Astrocyte of the spinal cord (primary cell): ENCODE measurements around the gene CADM1.

ENCODE experiments used
- DNase-seq: peaks from one replicate; pipeline ENCODE4 v3.0.0; 2011; ENCODE audit warnings: low read depth, low spot score
- H3K4me3 ChIP-seq: 2 replicates; pipeline ENCODE4 v1.5.1; 2011; ENCODE audit warnings: low read depth, mild to moderate bottlenecking, low read length, moderate library complexity
- CTCF ChIP-seq: IDR thresholded peaks from 2 replicates; pipeline ENCODE4 v1.5.1; 2012; ENCODE audit warnings: low read depth, mild to moderate bottlenecking, low read length, inconsistent platforms
- in situ Hi-C: cut with HindIII; loops from 2 replicates; pipeline ENCODE4 v1.10.0; 2017; ENCODE audit warnings: low sequenced_read_pairs

The CADM1 gene

GRCh38 chr11:115425816-115426215, 78.4 kb downstream of the CADM1 start:
- TF ChIP-seq CTCF = no peak
- no peak for DNase-seq
- in situ Hi-C loops = no loop called here
- H3K4me3 ChIP-seq = no peak overlapping the region

GRCh38 chr11:115425250-115425649, 79.0 kb downstream of the CADM1 start:
- no peak for TF ChIP-seq CTCF
- H3K4me3 ChIP-seq = no peak overlapping the region
- DNase-seq = no peak
- in situ Hi-C loops = no loop called here

- TF ChIP-seq CTCF = no peak
- no peak for DNase-seq
- in situ Hi-C loops = no loop called here
- no peak overlapping the region for H3K4me3 ChIP-seq
These were observed 80.3 kb downstream of the CADM1 start for GRCh38 chr11:115423728-115424459.

GRCh38 chr11:115421992-115422689, 82.1 kb downstream of the CADM1 start:
- TF ChIP-seq CTCF = no peak
- in situ Hi-C loops = no loop called here
- H3K4me3 ChIP-seq = no peak overlapping the region
- no peak for DNase-seq

- no peak for TF ChIP-seq CTCF
- DNase-seq = no peak
- H3K4me3 ChIP-seq = no peak overlapping the region
- in situ Hi-C loops = no loop called here
These were observed 82.7 kb downstream of the CADM1 start for GRCh38 chr11:115421352-115421991.

- TF ChIP-seq CTCF = no peak
- in situ Hi-C loops = no loop called here
- no peak for DNase-seq
- no peak overlapping the region for H3K4me3 ChIP-seq
These were observed 83.7 kb downstream of the CADM1 start for GRCh38 chr11:115420505-115420904.
